ENCODE measurements around the gene GALNT11.

Gene GALNT11

GRCh38 chr7:152140067-152140466 is 114.6 kb downstream of the GALNT11 start:
- Histone ChIP-seq H3K4me2 (no peak overlapping the region), H3K4me3 (no peak overlapping the region), H3K36me3 (peaks cover 96% of the 10 kb centered on the region), H4K20me1 (peaks cover 14% of the 10 kb centered on the region; the same call in 1 of the 2 replicates), H3K4me1 (peaks cover 18% of the 10 kb centered on the region), H3K9me3 (no peaks in the 10 kb centered on the region), H3K27ac (no peak overlapping the region), H3K9ac (no peak overlapping the region), H3K27me3 (no peaks in the 10 kb centered on the region)
- TF ChIP-seq Cebpa-rat (IDR thresholded peaks at IDR 0.05) = no peak

- Histone ChIP-seq H3K4me2 (no peak overlapping the region), H3K4me1 (peaks cover 18% of the 10 kb centered on the region), H3K4me3 (no peak overlapping the region), H3K9ac (no peak overlapping the region), H3K27ac (no peak overlapping the region), H3K27me3 (no peaks in the 10 kb centered on the region), H4K20me1 (peaks cover 16% of the 10 kb centered on the region; the same call in 1 of the 2 replicates), H3K36me3 (peaks cover 100% of the 10 kb centered on the region), H3K9me3 (no peaks in the 10 kb centered on the region)
- no peak for TF ChIP-seq Cebpa-rat (IDR thresholded peaks at IDR 0.05)
Observed at GRCh38 chr7:152140560-152140959, 115.1 kb downstream of the GALNT11 start.

GRCh38 chr7:152142976-152143595 is 117.6 kb downstream of the GALNT11 start:
- H3K9me3 ChIP-seq = no peaks in the 10 kb centered on the region
- no peaks in the 10 kb centered on the region for H3K27me3 ChIP-seq
- peak overlapping the region; percentile 52 for H3K4me2 ChIP-seq
- peak overlapping the region; percentile 47; the same call in 1 of the 2 replicates for H3K27ac ChIP-seq
- no peak overlapping the region for H3K4me3 ChIP-seq
- 0 out of 2 replicates have a peak overlapping the region, but pooled peaks have one; percentile 44 for H3K9ac ChIP-seq
- H3K36me3 ChIP-seq = peaks cover 98% of the 10 kb centered on the region
- peaks cover 18% of the 10 kb centered on the region for H3K4me1 ChIP-seq
- peaks cover 28% of the 10 kb centered on the region for H4K20me1 ChIP-seq
- TF ChIP-seq Cebpa-rat (IDR thresholded peaks at IDR 0.05) = no peak

- no peaks in the 10 kb centered on the region for H3K27me3 ChIP-seq
- H4K20me1 ChIP-seq = peaks cover 44% of the 10 kb centered on the region
- H3K4me1 ChIP-seq = peaks cover 18% of the 10 kb centered on the region
- H3K9me3 ChIP-seq = no peaks in the 10 kb centered on the region
- no peak overlapping the region for H3K27ac ChIP-seq
- no peak for TF ChIP-seq Cebpa-rat (IDR thresholded peaks at IDR 0.05)
- no peak overlapping the region for H3K4me3 ChIP-seq
- H3K36me3 ChIP-seq = peaks cover 98% of the 10 kb centered on the region
- H3K9ac ChIP-seq = no peak overlapping the region
- no peak overlapping the region for H3K4me2 ChIP-seq
Observed at GRCh38 chr7:152144557-152145245, 119.2 kb downstream of the GALNT11 start.

GRCh38 chr7:152145853-152146466 is 120.5 kb downstream of the GALNT11 start:
- no peak overlapping the region for H3K9ac ChIP-seq
- peaks cover 45% of the 10 kb centered on the region for H4K20me1 ChIP-seq
- H3K4me3 ChIP-seq = no peak overlapping the region
- H3K4me2 ChIP-seq = no peak overlapping the region
- H3K36me3 ChIP-seq = peaks cover 98% of the 10 kb centered on the region
- H3K9me3 ChIP-seq = no peaks in the 10 kb centered on the region
- no peak overlapping the region for H3K27ac ChIP-seq
- H3K4me1 ChIP-seq = peaks cover 18% of the 10 kb centered on the region
- no peaks in the 10 kb centered on the region for H3K27me3 ChIP-seq
- TF ChIP-seq Cebpa-rat (IDR thresholded peaks at IDR 0.05) = no peak

- peaks cover 98% of the 10 kb centered on the region for H3K36me3 ChIP-seq
Observed at GRCh38 chr7:152148706-152149105, 123.2 kb downstream of the GALNT11 start.

GRCh38 chr7:152149363-152149762 is 123.9 kb downstream of the GALNT11 start:
- Histone ChIP-seq H3K9ac (no peak overlapping the region), H3K4me1 (peaks cover 5% of the 10 kb centered on the region; the same call in 1 of the 2 replicates), H3K4me2 (no peak overlapping the region), H3K27me3 (no peaks in the 10 kb centered on the region), H3K9me3 (no peaks in the 10 kb centered on the region), H3K36me3 (peaks cover 98% of the 10 kb centered on the region), H3K27ac (no peak overlapping the region), H4K20me1 (peaks cover 31% of the 10 kb centered on the region), H3K4me3 (no peak overlapping the region)
- no peak for TF ChIP-seq Cebpa-rat (IDR thresholded peaks at IDR 0.05)

More at GRCh38 chr7:152148706-152149105, 123.2 kb downstream of the GALNT11 start:
- peaks cover 34% of the 10 kb centered on the region for H4K20me1 ChIP-seq
- no peak for TF ChIP-seq Cebpa-rat (IDR thresholded peaks at IDR 0.05)
- no peak overlapping the region for H3K4me3 ChIP-seq
- no peak overlapping the region for H3K4me2 ChIP-seq
- no peaks in the 10 kb centered on the region for H3K27me3 ChIP-seq
- H3K9ac ChIP-seq = no peak overlapping the region
- H3K9me3 ChIP-seq = no peaks in the 10 kb centered on the region
- no peak overlapping the region for H3K27ac ChIP-seq
- H3K4me1 ChIP-seq = peaks cover 12% of the 10 kb centered on the region

- H4K20me1 ChIP-seq = peaks cover 17% of the 10 kb centered on the region; the same call in 1 of the 2 replicates
- no peak overlapping the region for H3K4me2 ChIP-seq
- no peak overlapping the region for H3K9ac ChIP-seq
- no peak overlapping the region for H3K4me3 ChIP-seq
- H3K27ac ChIP-seq = no peak overlapping the region
- H3K4me1 ChIP-seq = 0 out of 2 replicates have a peak, but pooled peaks cover 5% of the 10 kb centered on the region
- H3K27me3 ChIP-seq = no peaks in the 10 kb centered on the region
- TF ChIP-seq Cebpa-rat (IDR thresholded peaks at IDR 0.05) = no peak
- H3K36me3 ChIP-seq = peaks cover 97% of the 10 kb centered on the region
- H3K9me3 ChIP-seq = no peaks in the 10 kb centered on the region
Observed at GRCh38 chr7:152152267-152152666, 126.8 kb downstream of the GALNT11 start.

- Histone ChIP-seq H3K9me3 (no peaks in the 10 kb centered on the region), H3K27ac (peak overlapping the region; percentile 79), H3K36me3 (peaks cover 79% of the 10 kb centered on the region), H3K4me1 (peaks cover 46% of the 10 kb centered on the region), H4K20me1 (peaks cover 6% of the 10 kb centered on the region; the same call in 1 of the 2 replicates), H3K27me3 (no peaks in the 10 kb centered on the region), H3K9ac (peak overlapping the region; percentile 51), H3K4me2 (peak overlapping the region; percentile 81), H3K4me3 (peak overlapping the region; percentile 27; the same call in 1 of the 2 replicates)
- peak; percentile 81 for TF ChIP-seq Cebpa-rat (IDR thresholded peaks at IDR 0.05)
Observed at GRCh38 chr7:152158801-152159587, 133.5 kb downstream of the GALNT11 start.
